ENCODE measurements around the gene COQ4. TPM values are rescaled to one million over a fixed set of nuclear protein-coding genes. Genes with fewer than 3 reads are reported as not detected.

COQ4 gene
- total RNA-seq, 3 donors from 2014 or later: 30.2 to 59.7 (median 46.2) TPM

DNA sequence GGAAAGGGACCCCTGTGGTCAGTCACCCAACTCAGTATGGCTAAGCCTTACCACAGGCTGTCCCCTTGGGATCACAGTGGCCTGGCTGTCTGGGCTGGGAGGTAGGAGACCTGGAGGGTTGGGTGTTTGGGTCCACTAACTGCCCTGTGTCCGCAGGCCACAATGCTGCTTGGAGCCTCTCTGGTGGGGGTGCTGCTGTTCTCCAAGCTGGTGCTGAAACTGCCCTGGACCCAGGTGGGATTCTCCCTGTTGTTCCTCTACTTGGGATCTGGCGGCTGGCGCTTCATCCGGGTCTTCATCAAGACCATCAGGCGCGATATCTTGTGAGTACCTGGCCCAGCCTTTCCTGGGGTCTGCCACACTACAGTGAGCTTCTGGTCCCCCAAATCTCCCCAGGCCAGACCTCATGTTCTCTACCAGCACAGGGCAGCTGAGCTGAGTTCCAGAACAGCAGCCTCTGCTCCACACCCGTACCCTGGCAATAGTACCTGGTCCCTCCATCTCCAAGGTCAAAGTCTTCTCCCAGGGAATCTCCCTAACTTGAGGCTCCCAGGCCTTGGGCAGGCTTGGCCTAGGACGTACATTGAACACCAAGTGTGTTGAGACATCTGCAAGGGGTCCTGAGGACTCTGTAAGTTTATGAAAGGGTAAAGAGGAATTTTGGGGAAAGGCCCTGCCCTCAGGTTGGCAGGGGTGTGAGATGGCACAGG is 20.5 kb downstream of the COQ4 start:
- DNase-seq (ENCODE audit: low spot score in 2 of 2): no peak
- H3K4me3 ChIP-seq: no peak overlapping the region
- H3K27ac ChIP-seq: no peak overlapping the region
- no peaks in the 10 kb centered on the region for H3K4me1 ChIP-seq
- no peaks in the 10 kb centered on the region for H3K27me3 ChIP-seq
- TF ChIP-seq, protein P1, sequence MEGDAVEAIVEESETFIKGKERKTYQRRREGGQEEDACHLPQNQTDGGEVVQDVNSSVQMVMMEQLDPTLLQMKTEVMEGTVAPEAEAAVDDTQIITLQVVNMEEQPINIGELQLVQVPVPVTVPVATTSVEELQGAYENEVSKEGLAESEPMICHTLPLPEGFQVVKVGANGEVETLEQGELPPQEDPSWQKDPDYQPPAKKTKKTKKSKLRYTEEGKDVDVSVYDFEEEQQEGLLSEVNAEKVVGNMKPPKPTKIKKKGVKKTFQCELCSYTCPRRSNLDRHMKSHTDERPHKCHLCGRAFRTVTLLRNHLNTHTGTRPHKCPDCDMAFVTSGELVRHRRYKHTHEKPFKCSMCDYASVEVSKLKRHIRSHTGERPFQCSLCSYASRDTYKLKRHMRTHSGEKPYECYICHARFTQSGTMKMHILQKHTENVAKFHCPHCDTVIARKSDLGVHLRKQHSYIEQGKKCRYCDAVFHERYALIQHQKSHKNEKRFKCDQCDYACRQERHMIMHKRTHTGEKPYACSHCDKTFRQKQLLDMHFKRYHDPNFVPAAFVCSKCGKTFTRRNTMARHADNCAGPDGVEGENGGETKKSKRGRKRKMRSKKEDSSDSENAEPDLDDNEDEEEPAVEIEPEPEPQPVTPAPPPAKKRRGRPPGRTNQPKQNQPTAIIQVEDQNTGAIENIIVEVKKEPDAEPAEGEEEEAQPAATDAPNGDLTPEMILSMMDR (IDR thresholded peaks at IDR 0.05): no peak
- no peak for TF ChIP-seq POLR2A (IDR thresholded peaks at IDR 0.05)
- no peak for TF ChIP-seq POLR2AphosphoS5 (IDR thresholded peaks at IDR 0.05)
- no peaks in the 10 kb centered on the region for H3K36me3 ChIP-seq
- no peaks in the 10 kb centered on the region for H3K9me3 ChIP-seq
- intact Hi-C loops (cut with DNase I; ENCODE audit: low total_unique reads): no loop called here

DNA sequence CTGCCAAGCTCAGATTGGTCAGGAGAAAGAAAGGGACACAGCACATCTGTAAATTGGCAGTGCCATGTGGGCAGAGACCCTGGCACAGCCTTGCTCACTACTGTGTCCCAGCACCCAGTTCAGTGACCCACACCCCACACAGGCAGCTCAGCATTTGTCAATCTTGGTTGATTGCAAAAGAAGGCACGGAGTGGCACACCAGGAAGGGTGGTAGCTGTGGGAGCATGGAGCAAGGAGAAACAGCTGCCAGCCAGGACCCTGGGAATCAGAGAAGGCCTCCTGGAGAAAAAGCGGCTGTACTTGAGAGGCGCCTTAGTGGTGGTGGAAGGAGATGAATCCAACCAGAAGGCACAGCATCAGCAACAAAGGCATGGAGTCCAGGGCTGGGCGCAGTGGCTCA is 21.2 kb downstream of the COQ4 start:
- Histone ChIP-seq H3K9me3 (no peaks in the 10 kb centered on the region), H3K27me3 (no peaks in the 10 kb centered on the region), H3K4me1 (no peaks in the 10 kb centered on the region), H3K27ac (no peak overlapping the region), H3K36me3 (no peaks in the 10 kb centered on the region), H3K4me3 (no peak overlapping the region)
- intact Hi-C loops (cut with DNase I; ENCODE audit: low total_unique reads): no loop called here
- no peak for DNase-seq (ENCODE audit: low spot score in 2 of 2)
- TF ChIP-seq, protein P1 (IDR thresholded peaks at IDR 0.05): no peak
- TF ChIP-seq POLR2A (IDR thresholded peaks at IDR 0.05) (no peak), POLR2AphosphoS5 (IDR thresholded peaks at IDR 0.05) (no peak)

DNA sequence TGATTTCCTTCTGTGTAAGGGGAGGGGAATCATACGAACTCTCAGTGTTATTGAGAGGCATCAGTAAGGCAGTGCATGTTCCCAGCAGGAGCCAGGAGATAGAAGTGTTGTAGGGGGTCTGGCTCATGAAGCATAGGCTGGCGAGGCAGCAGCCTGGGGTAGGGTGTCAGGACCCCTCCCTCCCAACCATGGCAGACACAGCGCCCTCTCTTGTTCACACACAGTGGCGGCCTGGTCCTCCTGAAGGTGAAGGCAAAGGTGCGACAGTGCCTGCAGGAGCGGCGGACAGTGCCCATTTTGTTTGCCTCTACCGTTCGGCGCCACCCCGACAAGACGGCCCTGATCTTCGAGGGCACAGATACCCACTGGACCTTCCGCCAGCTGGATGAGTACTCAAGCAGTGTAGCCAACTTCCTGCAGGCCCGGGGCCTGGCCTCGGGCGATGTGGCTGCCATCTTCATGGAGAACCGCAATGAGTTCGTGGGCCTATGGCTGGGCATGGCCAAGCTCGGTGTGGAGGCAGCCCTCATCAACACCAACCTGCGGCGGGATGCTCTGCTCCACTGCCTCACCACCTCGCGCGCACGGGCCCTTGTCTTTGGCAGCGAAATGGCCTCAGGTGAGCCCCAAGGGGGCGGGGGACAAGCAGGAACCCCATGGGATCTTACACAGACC is 22.4 kb downstream of the COQ4 start:
- intact Hi-C loops (cut with DNase I; ENCODE audit: low total_unique reads): no loop called here
- H3K4me1 ChIP-seq: no peaks in the 10 kb centered on the region
- H3K4me3 ChIP-seq: no peak overlapping the region
- DNase-seq (ENCODE audit: low spot score in 2 of 2): no peak
- no peaks in the 10 kb centered on the region for H3K9me3 ChIP-seq
- TF ChIP-seq POLR2AphosphoS5 (IDR thresholded peaks at IDR 0.05): no peak
- TF ChIP-seq, protein P1 (IDR thresholded peaks at IDR 0.05): no peak
- TF ChIP-seq POLR2A (IDR thresholded peaks at IDR 0.05): no peak
- no peaks in the 10 kb centered on the region for H3K36me3 ChIP-seq
- H3K27me3 ChIP-seq: no peaks in the 10 kb centered on the region
- no peak overlapping the region for H3K27ac ChIP-seq

DNA sequence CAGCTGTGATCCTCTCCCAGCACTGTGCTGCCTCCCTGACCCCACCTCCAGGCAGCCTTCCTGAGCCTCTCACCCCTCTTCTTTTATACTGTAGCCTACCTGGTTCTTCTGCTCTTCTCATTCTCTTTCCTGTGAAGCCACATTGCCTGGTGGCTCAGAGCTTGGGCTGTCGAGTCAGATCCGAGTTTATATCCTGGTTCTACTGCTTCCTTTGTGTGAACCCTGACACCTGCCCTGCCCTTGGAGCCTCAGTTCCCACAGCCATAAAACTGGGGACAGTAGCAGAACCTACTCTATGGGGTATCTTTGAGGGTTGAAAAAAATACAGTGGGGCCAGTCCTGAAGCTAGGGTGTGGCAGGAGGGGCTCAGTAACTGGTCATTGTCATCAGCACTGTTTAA is 26.5 kb downstream of the COQ4 start:
- TF ChIP-seq POLR2AphosphoS5 (IDR thresholded peaks at IDR 0.05): no peak
- TF ChIP-seq, protein P1 (IDR thresholded peaks at IDR 0.05): no peak
- no peak for TF ChIP-seq POLR2A (IDR thresholded peaks at IDR 0.05)
- Histone ChIP-seq H3K4me1 (no peaks in the 10 kb centered on the region), H3K27ac (no peak overlapping the region), H3K4me3 (no peak overlapping the region), H3K9me3 (no peaks in the 10 kb centered on the region), H3K27me3 (no peaks in the 10 kb centered on the region), H3K36me3 (no peaks in the 10 kb centered on the region)
- no peak for DNase-seq (ENCODE audit: low spot score in 2 of 2)
- intact Hi-C loops (cut with DNase I; ENCODE audit: low total_unique reads): loop anchor here (2.0 kb wide), 1 partner anchor 30 kb away; no protein-coding TSS in a partner anchor

DNA sequence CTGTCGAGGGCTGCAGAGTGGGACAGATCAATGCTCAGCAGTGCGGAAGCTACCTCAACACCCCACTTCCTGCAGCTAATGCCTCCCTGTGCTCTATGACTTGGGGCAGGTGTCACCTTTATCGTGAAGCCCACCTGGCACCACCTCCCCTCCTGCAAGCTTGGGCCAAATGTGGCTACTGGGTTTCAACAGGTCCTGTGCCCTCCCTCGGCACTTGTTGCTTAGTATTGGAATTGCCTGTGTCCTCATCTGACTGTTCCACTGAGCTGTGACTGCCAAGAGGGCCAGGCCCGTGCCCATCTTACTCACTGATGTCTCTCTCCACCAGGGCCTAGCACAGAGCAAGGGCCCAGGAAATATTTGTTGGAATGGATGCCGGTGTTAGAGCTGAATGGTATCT is 27.1 kb downstream of the COQ4 start:
- DNase-seq (ENCODE audit: low spot score in 2 of 2): no peak
- no peaks in the 10 kb centered on the region for H3K9me3 ChIP-seq
- no peak for TF ChIP-seq POLR2AphosphoS5 (IDR thresholded peaks at IDR 0.05)
- TF ChIP-seq, protein P1 (IDR thresholded peaks at IDR 0.05): no peak
- no peak for TF ChIP-seq POLR2A (IDR thresholded peaks at IDR 0.05)
- H3K4me1 ChIP-seq: no peaks in the 10 kb centered on the region
- H3K27ac ChIP-seq: no peak overlapping the region
- intact Hi-C loops (cut with DNase I; ENCODE audit: low total_unique reads): loop anchor here (2.0 kb wide), 1 partner anchor 29 kb away; no protein-coding TSS in a partner anchor
- H3K36me3 ChIP-seq: no peaks in the 10 kb centered on the region
- H3K27me3 ChIP-seq: no peaks in the 10 kb centered on the region
- no peak overlapping the region for H3K4me3 ChIP-seq
